HUES64 (cell line): ENCODE measurements around the gene CALD1.

Experiments used
- H3K27ac ChIP-seq: 2 replicates; pipeline ENCODE4 v1.7.0; 2013; ENCODE audit warnings: low read depth, low read length, inconsistent platforms
- H3K27me3 ChIP-seq: 2 replicates; pipeline ENCODE4 v1.6.1; 2013; ENCODE audit warnings: mild to moderate bottlenecking, low read length; ENCODE audit not compliant: insufficient read depth
- H3K36me3 ChIP-seq: 2 replicates; pipeline ENCODE4 v1.6.1; 2013; ENCODE audit warnings: mild to moderate bottlenecking, low read length; ENCODE audit not compliant: insufficient read depth
- H3K4me1 ChIP-seq: 2 replicates; pipeline ENCODE4 v1.6.1; 2013; ENCODE audit warnings: mild to moderate bottlenecking, low read length, moderate library complexity; ENCODE audit not compliant: insufficient read depth
- H3K4me3 ChIP-seq: 2 replicates; pipeline ENCODE4 v1.5.1; 2013; ENCODE audit warnings: mild to moderate bottlenecking, low read length, moderate library complexity
- H3K9ac ChIP-seq: 2 replicates; pipeline ENCODE4 v1.6.1; 2013; ENCODE audit warnings: mild to moderate bottlenecking, low read depth, low read length
- H3K9me3 ChIP-seq: 2 replicates; pipeline ENCODE4 v1.6.1; 2013; ENCODE audit warnings: low read depth, low read length; ENCODE audit not compliant: insufficient read depth
- WGBS: fragments of 150-250, 120-280 bp; methylation state at CpG from one replicate; pipeline ENCODE4 v1.1.7; 2013; ENCODE audit warnings: missing lambda C conversion rate; 5-methylcytosine and 5-hydroxymethylcytosine counted together

Gene CALD1

DNA sequence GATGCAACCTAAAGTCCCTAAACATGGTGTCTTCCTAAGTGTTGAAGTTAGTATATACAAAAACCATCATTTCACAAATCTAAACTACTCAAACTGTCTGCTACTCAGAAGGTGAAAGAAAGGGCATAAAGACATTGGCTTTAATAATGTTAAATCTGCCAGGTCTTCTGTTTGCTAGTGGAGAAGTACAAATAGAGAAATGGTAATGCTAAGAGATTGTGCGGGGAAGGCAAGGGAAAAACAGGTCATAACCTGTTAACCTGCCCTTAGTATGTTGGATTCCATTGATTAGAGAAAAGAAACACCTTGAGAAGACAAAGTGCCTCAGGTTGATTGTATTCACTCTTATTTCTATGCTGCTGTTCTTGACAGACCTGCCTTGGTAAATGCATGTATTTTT lies 80.3 kb downstream of the CALD1 start:
- H3K9me3 ChIP-seq, result no peaks in the 10 kb centered on the region
- no peaks in the 10 kb centered on the region for H3K27me3 ChIP-seq
- no peak overlapping the region for H3K27ac ChIP-seq
- H3K4me3 ChIP-seq, result no peak overlapping the region
- no peak overlapping the region for H3K9ac ChIP-seq
- peaks cover 24% of the 10 kb centered on the region for H3K4me1 ChIP-seq
- no peaks in the 10 kb centered on the region for H3K36me3 ChIP-seq
- 95% methylated on average over 1 of the region's 1 CpG for WGBS

DNA sequence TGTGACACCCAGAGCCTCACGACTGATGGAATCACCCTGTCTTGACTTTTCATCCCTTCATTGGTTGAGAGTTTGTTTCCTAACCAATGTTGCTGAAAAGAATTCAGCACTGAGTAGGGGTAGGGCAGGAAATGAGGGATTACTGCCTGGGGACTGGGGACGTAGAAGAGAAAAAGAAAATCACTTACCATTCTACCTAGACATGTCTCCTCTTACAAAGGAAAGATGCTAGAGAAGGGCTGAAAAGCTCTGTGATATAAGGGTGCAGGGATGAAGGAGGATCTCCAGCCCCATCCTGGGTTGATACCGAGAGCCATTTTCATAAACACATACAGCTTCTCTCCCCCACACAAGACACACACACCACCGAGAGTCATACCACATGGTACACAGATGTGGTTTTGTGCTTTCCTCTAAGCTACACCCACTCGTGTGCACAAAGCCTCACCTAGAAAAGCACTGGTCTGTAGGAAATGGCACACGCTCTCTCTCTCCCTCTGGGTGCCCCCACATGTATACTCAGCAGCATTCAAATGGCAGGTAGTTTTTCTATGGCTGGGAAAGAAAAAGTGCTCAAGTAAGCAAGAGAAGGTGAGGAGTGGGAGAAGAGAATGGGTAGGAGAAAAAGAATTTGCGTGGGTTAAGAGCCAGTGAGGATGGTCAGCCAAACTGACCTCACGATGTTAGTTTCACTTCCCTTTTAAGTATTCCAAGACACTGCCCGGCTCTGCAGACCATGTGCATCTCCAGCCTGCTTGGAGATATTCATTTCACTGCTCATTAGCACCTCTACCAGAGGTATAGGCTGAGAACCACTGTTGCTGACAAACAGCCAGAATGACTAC lies 85.8 kb downstream of the CALD1 start:
- Histone ChIP-seq H3K4me3 (no peak overlapping the region), H3K9me3 (no peaks in the 10 kb centered on the region), H3K4me1 (peaks cover 26% of the 10 kb centered on the region), H3K27ac (peak overlapping the region; percentile 40), H3K9ac (peak overlapping the region; percentile 8; the same call in 1 of the 2 replicates), H3K36me3 (peaks cover 27% of the 10 kb centered on the region), H3K27me3 (no peaks in the 10 kb centered on the region)
- 83% methylated on average over 8 of the region's 9 CpGs for WGBS

DNA sequence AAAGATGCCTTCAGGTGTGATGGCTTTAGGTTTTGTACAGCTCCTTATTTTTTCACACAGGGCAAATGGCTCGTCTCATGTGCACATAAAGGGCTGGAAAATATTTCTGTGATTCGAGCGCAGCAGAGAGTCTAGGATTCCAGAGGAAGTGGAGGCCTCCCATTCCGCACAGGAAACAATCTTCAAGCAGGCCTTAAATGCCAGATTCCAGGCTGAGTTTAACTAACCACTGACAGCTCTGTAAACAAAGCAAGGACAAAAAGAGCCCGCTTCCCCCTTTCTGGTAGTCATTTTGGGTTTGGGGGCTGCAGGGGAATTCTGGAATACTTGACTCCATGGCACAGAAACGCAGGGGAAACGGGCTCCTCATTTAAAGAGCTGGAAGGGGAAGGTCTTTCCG lies 87.2 kb downstream of the CALD1 start:
- Histone ChIP-seq H3K9ac (0 out of 2 replicates have a peak overlapping the region, but pooled peaks have one; percentile 15), H3K4me1 (peaks cover 32% of the 10 kb centered on the region), H3K36me3 (peaks cover 27% of the 10 kb centered on the region), H3K27me3 (no peaks in the 10 kb centered on the region), H3K9me3 (no peaks in the 10 kb centered on the region), H3K27ac (peak overlapping the region; percentile 4; the same call in 1 of the 2 replicates), H3K4me3 (no peak overlapping the region)
- WGBS, result 88% methylated on average over 8 of the region's 8 CpGs

DNA sequence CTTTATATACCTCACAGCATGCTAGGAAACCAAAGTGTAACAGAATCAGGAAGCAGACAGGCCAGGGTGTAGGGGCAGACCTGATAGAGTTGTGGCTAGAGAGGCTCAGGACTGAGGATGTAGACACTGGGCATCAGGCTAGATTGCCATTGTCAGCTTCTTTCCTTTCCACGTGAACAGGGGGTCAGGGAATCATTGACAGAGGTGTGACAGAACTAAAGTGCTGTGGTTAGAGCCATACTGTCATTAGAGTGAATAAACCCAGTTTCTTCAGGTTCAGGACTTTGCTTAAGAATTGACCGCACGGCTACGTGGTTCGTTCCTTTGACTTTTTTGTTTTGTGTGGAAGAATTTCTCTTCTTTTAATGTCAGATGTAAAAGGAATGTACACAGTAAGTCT lies 90.7 kb downstream of the CALD1 start:
- no peaks in the 10 kb centered on the region for H3K27me3 ChIP-seq
- H3K36me3 ChIP-seq, result peaks cover 27% of the 10 kb centered on the region
- H3K4me1 ChIP-seq, result peaks cover 33% of the 10 kb centered on the region
- no peak overlapping the region for H3K27ac ChIP-seq
- no peak overlapping the region for H3K4me3 ChIP-seq
- 95% methylated on average over 5 of the region's 5 CpGs for WGBS
- H3K9me3 ChIP-seq, result no peaks in the 10 kb centered on the region
- H3K9ac ChIP-seq, result no peak overlapping the region

DNA sequence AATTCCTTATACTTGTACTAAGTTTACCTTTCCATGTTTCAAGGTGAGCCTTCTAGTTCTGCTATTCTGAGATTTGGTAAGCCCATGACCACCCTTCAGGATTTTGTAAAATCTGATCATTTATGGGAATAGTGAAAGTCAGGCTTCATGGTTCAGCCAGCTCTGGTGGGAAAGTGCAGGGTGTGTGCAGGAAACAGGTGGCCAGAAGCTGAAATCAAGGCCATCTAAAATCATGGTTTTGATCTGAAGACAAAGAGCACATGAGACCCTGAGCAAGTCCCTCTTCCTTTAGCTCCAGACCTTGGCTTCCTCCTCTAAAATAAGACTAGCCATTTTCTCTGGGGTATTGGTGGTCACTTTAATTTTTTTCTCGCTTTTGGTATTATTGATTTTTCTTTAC lies 91.3 kb downstream of the CALD1 start:
- Histone ChIP-seq H3K4me1 (peaks cover 27% of the 10 kb centered on the region), H3K9me3 (no peaks in the 10 kb centered on the region), H3K27ac (no peak overlapping the region), H3K4me3 (no peak overlapping the region), H3K27me3 (no peaks in the 10 kb centered on the region), H3K36me3 (peaks cover 28% of the 10 kb centered on the region), H3K9ac (no peak overlapping the region)
- WGBS, result no CpG with 5 or more reads among the region's 1 CpG

DNA sequence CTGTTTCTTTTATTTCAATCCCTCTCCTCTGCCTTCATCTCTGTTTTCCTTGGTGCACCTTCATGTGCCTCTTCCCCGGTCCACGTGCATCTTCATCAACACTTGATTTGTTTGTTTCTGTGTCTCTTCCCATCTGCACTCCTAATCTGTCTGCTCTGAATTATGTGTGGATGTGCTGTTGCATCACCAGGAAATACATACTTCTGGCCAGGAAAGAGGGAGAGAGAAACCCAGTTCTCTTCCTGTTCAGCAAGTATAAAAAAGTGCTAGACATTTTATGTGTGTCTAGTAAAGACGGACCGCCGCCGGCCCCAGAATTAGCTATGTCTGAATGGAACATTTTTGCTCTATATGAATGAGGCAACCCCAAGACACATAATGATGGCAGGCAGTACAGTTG lies 93.8 kb downstream of the CALD1 start:
- 97% methylated on average over 6 of the region's 6 CpGs for WGBS
- Histone ChIP-seq H3K9ac (no peak overlapping the region), H3K4me1 (peaks cover 13% of the 10 kb centered on the region), H3K27me3 (no peaks in the 10 kb centered on the region), H3K27ac (no peak overlapping the region), H3K36me3 (peaks cover 26% of the 10 kb centered on the region), H3K9me3 (no peaks in the 10 kb centered on the region), H3K4me3 (no peak overlapping the region)

DNA sequence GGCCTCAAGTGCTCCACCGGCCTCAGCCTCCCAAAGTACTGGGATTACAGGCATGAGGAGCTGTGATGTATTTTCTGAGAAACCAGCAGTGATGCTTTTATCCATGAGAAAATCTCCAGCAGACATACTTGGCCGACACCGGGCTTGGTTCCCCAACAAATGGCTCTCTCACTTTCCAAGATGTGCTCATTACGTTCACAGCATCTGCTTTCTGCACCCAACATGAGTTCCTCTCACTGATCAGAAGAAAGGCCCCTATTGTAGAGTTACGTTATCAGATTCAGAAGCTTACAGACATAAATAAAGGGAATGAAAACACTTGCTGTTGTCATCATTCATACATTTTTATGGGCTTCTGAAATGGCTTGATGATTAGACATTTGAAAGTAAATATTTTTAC lies 95.0 kb downstream of the CALD1 start:
- H3K27me3 ChIP-seq, result no peaks in the 10 kb centered on the region
- no peak overlapping the region for H3K27ac ChIP-seq
- H3K4me1 ChIP-seq, result peaks cover 13% of the 10 kb centered on the region
- no peak overlapping the region for H3K9ac ChIP-seq
- H3K9me3 ChIP-seq, result no peaks in the 10 kb centered on the region
- no peak overlapping the region for H3K4me3 ChIP-seq
- 94% methylated on average over 5 of the region's 5 CpGs for WGBS
- H3K36me3 ChIP-seq, result peaks cover 15% of the 10 kb centered on the region

DNA sequence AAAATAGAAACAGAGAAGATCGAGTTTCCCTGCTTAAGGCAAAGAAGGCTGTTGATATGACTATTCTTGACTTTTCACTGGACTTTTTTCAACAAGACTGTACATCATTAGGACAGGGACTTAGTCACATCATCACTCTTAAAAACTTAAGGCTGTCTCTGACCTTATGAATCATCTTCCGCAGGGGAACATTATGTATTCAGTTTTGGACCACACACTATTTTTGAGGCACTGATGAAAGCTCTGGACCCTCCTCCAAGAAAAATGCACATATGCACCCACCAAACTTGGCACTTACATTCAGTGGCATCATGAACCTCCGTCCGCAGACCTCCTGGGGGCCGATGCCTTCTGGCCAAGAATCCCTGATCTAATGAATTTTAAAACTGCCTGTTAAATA lies 96.4 kb downstream of the CALD1 start:
- Histone ChIP-seq H3K36me3 (peaks cover 8% of the 10 kb centered on the region; the same call in 1 of the 2 replicates), H3K27me3 (no peaks in the 10 kb centered on the region), H3K9ac (no peak overlapping the region), H3K4me1 (peaks cover 13% of the 10 kb centered on the region), H3K4me3 (no peak overlapping the region), H3K27ac (no peak overlapping the region), H3K9me3 (no peaks in the 10 kb centered on the region)
- WGBS, result 94% methylated on average over 5 of the region's 5 CpGs

DNA sequence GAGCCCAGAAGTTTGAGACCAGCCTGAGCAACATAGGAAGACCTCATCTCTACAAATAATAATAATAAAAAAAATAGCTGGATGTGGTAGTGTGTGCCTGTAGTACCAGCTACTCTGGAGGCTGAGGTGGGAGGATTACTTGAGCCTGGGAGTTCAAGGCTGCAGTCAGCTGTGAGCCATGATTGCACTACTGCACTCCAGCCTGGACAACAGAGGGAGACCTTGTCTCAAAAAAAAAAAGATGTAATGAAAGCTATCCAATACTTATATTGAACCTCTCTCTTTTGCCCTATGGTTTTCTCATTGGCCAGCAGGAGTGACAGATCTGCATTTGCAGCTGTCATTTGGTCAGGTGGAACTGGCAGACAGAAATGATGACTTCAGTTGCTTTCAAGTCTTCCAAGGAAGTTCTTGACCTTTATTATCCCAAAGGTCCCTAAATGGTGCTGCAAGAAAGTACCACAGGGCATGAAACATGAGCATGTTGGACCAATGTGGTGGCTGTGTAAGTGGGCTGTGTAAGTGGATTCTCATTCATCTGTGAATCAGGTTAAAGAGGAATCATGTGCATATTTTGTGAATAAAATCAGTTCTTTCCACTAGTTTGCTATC lies 99.4 kb downstream of the CALD1 start:
- Histone ChIP-seq H3K9ac (no peak overlapping the region), H3K4me3 (no peak overlapping the region), H3K27me3 (no peaks in the 10 kb centered on the region), H3K9me3 (no peaks in the 10 kb centered on the region), H3K36me3 (peaks cover 8% of the 10 kb centered on the region; the same call in 1 of the 2 replicates), H3K4me1 (no peaks in the 10 kb centered on the region), H3K27ac (no peak overlapping the region)

DNA sequence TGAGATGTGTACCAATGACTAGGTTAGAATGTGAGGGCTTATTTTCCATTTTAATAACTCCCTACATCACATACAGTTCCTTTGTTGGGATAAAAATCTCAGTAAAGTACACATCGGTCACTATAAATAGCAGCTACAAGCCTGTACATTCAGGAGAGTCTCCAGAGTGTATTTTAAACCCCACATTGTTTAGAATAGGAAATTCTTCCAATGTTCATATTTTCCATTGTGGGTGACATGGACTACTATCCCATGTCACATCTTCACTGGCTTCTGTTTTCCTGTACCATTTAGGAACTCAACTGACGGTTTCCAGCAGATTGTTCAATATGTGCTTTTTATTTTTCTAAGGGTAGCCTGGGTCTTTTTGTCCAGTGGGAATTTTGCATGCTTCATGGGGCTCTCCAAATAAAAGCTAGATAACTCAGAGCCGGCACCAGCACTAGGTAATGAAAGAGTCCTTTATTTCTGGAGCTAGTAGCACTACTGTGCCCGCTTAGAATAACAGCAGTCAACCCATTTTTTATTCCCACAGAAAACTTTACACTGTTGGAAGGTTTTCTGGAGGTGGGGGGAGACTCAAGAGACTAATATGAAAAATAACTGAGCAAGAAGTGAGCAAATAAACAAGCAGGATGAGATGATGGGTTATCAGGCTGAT lies 100.5 kb downstream of the CALD1 start:
- WGBS, result 91% methylated on average over 4 of the region's 4 CpGs
- Histone ChIP-seq H3K9me3 (no peaks in the 10 kb centered on the region), H3K4me3 (no peak overlapping the region), H3K4me1 (no peaks in the 10 kb centered on the region), H3K36me3 (peaks cover 8% of the 10 kb centered on the region; the same call in 1 of the 2 replicates), H3K27ac (no peak overlapping the region), H3K9ac (no peak overlapping the region), H3K27me3 (no peaks in the 10 kb centered on the region)

DNA sequence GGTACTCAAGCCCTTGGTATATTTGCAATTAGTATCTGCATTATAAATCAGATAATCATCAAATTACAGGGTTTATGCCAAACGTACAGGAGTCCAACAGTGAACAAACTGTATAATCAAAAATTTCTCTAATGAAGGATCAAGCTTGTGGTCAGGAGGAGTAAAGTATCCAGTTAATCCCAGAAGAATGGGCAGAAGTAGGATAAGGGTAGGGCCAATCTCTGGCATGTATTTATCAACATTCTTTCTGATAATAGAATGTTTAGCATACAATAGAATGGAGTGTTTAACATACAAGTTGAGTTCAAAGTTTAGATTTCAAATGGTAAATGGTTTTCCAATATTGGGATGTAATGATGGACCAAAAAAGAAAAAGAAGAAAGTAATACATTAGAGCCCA lies 103.0 kb downstream of the CALD1 start:
- Histone ChIP-seq H3K9me3 (no peaks in the 10 kb centered on the region), H3K9ac (no peak overlapping the region), H3K4me3 (no peak overlapping the region), H3K27me3 (no peaks in the 10 kb centered on the region), H3K36me3 (peaks cover under 1% of the 10 kb centered on the region; the same call in 1 of the 2 replicates), H3K27ac (no peak overlapping the region), H3K4me1 (peaks cover 4% of the 10 kb centered on the region; the same call in 1 of the 2 replicates)
- WGBS, result 86% methylated on average over 1 of the region's 1 CpG
